ENCODE results near the gene DND1.
A peak's percentile ranks its signal among the peaks of the same experiment; 100 is the strongest.
"Not testable (repeated sequence)": the region's sequence is repeated elsewhere in the genome, so short reads cannot be mapped to it uniquely, and the experiment has no call there.

The DND1 gene

DNA sequence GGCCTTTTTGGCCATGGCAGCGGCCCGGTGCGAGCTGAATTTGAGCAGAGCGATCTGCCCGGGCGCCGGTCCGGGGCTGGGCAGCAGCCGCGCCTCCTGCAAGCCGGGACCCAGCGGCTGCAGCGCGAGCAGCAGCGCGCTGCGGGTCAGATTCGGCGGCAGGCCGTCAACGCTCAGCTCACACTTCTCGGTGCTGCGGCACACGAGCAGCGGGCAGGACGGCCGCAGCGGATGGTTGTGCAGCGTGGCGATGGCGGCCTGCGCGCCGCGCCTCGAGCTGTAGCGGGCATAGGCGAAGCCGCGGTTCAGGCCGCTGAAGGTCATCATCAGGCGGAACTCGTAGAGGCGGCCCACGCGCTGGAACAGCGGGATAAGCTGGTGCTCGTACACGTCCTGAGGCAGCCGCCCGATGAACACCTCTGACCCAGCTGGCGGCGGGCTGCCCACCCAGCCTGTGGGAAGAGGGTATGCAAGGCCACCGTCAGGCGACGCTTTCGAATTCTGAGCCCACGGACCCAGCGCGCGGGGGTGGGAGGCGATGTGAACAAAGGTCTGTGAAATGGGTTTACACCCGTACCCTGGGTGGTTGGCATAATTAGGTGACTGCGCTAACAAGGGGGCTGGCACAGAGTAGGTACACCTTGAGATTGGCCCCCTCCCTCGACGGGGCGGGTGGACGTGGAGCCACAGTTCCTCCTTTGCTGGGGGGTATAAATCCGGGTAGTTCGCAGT, 755 bp downstream of the DND1 start:
- no peak for DNase-seq (ENCODE audit: low spot score)

DNA sequence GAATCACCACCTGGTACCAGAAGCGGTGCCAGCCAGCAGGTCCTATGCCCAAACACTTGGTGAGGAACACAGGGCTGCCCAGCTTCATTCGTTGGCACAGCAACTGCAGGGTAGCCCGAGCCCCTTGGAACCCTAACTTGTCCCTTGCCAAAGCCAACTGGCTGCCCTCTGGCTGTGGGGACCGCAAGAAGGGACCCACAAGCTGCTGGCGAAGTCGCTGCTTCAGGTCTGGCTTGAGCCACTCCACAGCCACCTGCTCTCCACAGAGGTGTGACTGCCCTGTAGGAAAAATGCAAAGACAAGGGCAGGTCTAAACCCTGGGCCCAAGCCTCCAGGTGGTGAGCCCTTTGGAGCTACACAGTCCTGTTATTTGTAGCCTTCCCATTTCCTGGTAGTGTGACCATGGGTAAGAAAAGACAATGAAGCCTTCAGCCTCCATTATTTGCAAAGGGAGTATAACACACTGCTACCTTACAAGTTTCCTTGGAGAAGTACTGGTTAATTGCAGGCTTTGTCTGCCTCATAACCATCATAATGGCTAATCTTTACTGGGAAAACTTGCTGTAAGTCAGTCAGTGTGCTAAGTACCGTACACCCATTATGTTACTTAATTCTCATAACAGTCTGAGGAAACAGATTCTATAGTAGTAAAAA, 1.8 kb downstream of the DND1 start:
- DNase-seq (ENCODE audit: low spot score) = no peak

DNA sequence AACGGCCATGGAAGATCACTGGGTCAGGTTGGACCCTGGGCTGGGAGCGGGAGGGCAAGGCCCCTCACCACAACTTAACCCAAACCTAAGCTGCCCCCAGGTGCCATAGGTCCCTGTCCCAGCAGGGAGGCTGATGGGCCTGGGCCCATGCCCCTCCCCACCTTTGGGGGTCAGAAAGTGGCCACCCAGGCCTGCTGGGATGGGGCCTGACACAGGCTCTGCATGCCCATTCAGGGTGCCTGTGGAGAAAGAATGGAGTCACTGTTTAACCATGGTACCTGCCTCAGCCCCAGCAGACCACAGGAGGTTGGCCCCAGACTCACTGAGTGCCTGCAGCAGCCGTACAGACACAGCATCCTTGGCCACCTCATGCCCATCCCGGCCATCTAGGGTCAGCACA, 2.3 kb downstream of the DND1 start:
- DNase-seq (ENCODE audit: low spot score) = not testable (repeated sequence)

DNA sequence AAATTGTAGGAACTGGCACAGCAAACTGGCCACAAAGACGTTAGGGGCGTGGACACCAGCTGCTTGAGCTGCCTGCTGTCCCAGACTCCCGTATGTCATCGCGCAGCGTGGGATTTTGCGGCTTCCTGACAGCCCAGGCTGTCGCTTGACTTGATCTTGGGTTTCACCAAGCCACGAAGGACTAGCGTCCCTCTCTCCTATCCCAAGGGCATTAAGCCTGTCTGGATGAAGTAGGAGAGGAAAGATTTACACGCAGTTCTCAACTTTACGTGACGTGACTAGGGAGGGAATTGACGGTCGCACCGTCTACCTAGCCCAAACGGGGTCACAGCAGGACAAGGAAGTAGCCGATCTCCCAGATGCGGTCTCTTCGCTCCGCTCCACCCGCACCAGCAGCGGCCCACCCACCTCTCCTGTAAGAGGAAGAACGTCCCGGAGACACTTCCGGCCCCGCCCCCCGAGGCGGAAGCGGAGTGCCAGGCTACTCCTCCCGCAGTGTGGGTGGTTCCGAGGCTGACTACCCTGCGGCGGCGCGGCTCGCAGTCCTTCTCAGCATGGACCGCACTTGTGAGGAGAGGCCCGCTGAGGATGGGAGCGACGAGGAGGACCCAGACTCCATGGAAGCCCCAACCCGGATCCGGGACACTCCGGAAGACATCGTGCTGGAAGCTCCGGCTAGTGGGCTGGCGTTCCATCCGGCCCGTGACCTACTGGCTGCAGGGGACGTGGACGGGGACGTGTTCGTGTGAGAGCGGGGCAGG, 8.8 kb downstream of the DND1 start, which contains the start of gene WDR55:
WDR55 (plus strand) TSS at position 546 of the 761 bp plus-strand sequence; CDS start at position 555, 9 bp downstream.
- peak; percentile 95 for DNase-seq (ENCODE audit: low spot score)

DNA sequence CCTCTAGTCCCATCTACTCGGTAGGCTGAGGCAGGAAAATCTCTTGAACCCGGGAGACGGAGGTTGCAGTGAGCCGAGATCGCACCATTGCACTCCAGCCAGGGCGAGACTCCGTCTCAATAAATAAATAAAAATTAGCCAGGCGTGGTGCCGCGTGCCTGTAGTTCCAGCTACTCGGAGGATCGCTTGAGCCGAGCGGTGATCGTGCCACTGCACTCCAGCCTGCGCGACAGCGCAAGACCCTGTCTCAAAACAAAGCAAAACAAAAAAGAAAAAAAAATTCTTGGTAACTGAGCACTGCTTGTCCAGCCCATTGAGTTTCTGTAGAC, 9.4 kb downstream of the DND1 start:
- no peak for DNase-seq (ENCODE audit: low spot score)

DNA sequence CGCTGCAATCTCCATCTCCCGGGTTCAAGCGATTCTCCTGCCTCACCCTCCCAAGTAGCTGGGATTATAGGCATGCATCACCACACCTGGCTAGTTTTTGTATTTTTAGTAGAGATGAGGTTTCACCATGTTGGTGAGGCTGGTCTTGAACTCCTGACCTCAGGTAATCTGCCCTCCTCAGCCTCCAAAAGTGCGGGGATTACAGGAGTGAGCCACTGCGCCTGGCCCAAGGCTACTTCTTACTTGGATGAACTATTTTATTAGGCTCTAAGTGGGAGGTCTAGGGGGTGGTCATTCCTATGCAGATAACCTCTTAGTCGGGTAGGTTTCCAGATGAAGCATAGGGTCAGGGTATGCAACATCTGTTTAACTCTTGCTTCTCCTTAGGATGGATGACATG, 13.0 kb downstream of the DND1 start:
- DNase-seq (ENCODE audit: low spot score) = not testable (repeated sequence)

DNA sequence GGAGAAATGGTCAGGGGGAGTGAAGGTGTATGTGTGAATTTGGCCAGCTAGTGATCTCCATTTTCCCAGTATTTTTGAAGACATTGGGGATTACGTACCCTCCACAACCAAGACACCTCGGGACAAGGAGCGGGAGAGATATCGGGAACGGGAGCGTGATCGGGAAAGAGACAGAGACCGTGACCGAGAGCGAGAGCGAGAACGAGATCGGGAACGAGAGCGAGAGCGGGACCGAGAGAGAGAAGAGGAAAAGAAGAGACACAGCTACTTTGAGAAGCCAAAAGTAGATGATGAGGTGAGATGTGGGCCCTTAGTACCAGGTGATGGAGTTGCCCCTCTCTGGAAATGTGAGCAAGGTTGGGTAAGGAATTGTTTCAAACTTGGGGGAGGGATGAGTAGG, 14.5 kb downstream of the DND1 start:
- DNase-seq (ENCODE audit: low spot score) = no peak

DNA sequence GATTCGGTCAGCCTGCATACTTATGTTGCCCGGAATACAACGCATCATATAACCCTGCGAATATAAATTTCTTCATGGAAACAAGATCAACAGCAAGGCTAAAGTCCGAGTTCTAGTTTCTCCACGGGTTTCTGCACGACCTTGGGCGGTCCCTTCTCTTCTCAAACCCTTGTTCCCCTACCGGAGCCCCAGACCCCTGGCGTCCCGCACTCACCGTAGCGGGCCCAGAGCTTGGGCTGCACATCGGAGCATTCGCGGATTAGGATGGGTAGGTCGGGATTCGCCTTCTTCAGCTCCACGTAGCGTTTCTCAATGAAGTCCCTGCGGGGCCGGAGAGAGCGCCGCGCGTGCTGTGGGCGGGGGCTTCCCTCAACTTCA, 26.3 kb downstream of the DND1 start:
- no peak for DNase-seq (ENCODE audit: low spot score)

DNA sequence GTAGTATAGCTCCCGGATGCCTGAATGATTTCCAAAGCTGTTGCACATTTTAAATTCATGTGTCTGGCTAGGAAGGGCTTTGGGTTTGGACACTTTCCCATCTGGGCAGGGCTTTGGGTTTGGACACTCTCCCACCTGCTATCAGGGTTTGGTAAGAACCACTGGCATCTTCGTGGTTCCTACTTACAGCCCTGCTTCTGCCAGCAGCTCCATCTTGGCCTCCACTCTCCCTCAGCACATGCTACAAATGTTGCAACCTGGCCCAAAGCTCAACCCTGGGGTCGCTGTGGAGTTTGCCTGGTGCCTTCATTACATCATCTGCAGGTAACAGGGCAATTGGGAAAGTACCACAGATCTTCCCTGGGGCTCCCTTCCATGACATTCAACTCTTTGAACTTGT, 30.7 kb downstream of the DND1 start:
- no peak for DNase-seq (ENCODE audit: low spot score)

DNA sequence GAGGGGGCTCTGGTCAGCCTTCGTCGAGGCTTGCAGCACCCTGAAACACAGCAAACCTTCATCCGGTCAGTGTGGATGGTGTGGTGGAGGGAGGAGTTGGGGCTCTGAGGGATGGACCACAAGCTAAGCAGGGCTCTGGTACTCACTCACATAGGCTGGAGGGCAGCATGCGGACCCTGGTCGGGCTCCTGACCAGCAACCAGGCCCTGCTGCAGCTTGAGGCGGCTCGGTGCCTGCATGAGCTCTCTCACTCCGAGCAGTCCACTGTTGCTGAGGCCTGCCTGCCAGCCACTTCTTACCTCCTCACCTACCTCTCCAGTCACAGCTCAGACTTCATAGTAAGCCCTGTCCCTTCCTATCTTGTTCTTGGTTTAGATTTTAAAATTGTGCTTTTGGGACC, 31.7 kb downstream of the DND1 start:
- no peak for DNase-seq (ENCODE audit: low spot score)

DNA sequence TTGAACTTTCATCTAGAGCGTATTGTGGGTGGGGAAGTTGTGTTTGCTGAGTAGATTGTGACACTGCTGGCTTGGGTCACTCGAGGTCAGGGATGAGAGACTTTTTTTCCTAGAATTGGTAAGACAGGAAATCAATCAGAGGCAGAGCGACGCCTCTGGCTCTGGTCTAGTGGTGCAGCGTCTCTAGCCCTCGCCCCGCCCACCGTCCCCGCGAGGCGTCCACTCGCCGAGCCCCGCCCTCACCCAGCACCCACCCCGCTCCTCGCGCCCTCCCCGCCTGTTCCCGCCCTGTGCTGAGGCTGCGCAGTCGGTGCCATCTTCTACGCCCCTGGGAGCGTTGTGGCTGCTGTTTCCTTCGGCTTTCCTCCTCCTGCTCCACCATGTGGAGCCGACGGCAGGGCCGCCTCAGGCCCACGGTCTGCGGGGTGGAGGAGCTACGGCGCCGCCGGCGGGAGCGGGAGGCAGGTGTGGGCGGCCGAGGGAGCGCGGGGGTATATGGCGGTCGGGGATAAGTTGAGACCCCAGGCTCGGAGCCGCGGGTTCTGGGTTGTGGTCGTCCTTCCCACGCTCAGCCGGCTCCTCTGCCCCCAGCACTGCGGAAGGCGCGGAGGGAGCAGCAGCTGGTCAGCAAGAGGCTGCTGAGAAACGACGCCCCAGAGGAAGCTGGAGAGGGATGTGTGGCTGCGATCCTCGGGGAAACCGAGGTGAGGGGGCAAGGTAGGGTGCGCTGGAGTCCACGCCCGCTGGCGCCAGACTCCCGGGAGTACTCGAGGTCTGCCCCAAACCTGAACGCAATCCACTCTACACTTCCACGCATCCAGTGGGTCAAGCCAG, 34.0 kb downstream of the DND1 start, which contains the start of gene TMCO6:
TMCO6 (plus strand) TSS at position 304 of the 834 bp plus-strand sequence; CDS start at position 381, 77 bp downstream.
- peak; percentile 96 for DNase-seq (ENCODE audit: low spot score)

DNA sequence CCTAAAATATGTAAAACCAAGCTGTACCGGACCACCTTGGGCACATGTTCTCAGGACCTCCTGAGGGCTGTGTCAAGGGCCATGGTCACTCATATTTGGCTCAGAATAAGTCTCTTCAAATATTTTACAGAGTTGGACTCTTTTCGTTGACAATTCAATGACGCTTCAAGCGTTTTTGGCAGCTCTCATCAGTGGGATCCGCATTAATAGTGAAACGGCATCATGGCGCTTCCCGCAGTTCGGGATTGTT, 34.6 kb downstream of the DND1 start:
- DNase-seq (ENCODE audit: low spot score) = not testable (repeated sequence)

DNA sequence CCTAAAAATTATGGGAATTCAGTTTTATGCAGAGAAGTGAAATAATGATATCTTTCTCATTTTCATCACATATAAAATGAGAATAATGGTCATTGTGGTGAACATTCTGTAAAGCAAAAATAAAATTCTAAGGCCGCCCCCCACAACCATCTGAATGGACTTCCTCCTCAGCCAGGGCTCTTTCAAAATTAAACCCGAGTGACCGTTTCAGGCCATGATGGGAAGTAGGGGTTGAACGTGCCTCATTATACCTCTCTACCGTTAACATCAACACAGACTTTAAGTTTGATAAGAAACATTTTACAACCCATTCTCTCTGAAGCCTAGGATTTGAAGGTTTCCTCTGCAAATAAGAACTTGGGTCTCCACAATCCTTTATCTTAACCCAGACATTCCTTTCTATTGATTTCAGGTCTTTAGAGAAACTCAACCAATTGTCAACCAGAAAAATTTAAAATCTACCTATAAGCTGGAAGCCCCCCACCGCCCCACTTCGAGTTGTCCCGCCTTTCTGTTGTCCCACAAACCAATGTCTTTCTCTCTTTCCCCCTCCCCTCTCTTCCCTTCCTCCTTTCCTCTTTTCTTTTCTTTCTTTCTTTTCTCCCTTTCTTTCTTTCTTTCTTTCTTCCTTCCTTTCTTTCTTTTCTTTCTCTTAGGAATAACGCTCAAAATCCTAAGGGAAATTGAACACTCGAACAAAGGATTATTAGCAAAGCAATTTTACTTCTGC, 35.8 kb downstream of the DND1 start:
- no peak for DNase-seq (ENCODE audit: low spot score)

DNA sequence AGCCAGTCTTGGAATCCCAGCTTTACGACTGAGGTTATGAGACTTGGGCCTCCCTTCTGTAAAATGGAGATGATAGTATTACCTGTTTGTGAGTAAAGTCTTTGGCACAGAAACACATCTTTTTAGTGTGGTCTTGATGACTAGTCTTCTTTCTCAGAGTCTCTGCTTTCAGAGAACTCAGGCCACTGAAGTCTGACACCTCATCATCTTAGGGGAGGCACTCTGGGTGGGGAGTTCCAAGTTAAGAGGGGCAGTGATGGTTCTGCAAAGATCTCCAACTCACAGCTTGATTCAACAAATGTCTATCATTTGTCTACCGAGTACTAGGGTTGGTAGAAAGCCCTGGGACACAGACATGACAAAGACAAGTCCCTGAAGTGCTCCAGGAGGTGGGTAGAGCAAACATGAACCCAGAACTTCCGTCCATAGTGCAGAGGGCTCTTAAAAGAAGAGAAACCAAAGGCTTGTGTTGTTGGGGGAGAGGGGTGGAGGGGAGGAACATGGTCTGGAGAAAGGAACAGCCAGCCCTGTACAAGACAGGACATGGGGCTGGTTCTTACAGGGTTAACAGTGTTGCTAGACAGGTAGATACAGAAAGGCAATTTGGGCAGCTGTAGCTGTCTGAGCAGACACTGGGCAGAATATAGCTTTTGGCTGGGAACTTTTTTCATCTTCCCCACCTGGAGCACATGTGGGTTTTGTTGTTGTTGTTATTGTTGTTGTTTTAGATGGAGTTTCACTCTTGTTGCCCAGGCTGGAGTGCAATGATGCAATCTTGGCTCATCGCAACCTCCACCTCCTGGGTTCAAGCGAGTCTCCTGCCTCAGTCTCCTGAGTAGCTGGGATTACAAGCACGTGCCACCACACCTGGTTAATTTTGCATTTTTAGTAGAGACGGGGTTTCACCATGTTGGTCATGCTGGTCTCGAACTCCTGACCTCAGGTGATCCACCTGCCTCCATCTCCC, 37.8 kb downstream of the DND1 start:
- DNase-seq (ENCODE audit: low spot score) = no peak

DNA sequence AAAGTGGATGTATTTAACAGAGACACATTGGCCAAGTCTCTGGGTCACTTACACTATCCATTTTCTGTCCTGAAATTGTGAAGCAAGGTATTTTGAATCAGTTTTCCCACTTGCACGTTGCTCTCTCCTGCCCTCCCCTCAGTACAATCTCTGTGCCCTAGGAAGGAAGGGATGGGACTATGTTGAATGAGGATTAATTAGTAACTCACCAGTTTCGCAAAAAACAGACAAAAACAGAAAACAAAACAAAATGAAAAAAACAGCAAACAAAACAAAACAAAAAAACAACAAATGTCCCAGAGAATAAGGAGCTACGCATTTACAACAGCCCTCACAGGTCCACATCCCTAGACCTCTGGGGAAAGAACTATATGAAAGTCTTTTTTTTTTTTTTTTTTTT, 39.3 kb downstream of the DND1 start:
- DNase-seq (ENCODE audit: low spot score) = no peak

DNA sequence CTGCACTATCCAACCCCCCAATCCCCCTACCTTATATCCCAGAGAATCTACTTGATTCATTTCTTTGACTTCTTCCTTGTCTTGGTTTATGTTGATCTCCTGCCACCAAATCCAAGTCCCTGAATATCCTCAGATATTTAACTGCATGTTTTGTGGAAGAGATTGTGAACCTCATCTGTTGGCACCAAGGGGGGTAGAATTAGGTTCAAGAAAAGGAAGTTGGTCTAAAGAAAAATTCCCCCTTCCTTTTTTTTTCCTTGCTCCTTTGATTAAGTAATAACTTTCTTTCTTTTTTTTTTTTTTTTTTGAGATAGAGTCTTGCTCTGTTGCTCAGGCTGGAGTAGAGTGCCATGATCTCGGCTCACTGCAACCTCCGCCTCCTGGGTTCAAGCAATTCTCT, 39.9 kb downstream of the DND1 start:
- DNase-seq (ENCODE audit: low spot score) = no peak

DNA sequence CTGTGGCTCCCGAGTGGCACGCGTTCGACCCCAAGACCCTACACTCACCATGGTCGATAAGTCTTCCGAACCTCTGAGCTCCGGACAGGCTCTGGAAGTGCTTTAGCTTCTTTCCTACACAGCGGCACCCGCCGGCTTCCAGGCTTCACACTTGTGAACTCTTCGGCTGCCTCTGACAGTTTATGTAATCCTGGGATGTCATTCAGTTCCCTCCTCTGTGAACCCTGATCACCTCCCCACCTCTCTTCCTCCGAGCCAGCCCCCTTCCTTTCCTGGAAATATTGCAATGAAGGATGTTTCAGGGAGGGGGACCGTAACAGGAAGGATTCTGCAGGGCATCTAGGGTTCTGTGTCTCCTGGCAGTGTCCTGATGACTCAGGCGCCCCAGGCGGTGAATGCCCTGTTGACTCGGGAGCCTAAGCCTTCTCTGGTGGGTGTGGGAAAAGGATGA, 40.3 kb downstream of the DND1 start, which contains the start of gene CD14:
CD14 (minus strand) TSS at position 155 of the 451 bp plus-strand sequence; CDS start at position 51, 104 bp downstream.
- peak; percentile 34 for DNase-seq (ENCODE audit: low spot score)

DNA sequence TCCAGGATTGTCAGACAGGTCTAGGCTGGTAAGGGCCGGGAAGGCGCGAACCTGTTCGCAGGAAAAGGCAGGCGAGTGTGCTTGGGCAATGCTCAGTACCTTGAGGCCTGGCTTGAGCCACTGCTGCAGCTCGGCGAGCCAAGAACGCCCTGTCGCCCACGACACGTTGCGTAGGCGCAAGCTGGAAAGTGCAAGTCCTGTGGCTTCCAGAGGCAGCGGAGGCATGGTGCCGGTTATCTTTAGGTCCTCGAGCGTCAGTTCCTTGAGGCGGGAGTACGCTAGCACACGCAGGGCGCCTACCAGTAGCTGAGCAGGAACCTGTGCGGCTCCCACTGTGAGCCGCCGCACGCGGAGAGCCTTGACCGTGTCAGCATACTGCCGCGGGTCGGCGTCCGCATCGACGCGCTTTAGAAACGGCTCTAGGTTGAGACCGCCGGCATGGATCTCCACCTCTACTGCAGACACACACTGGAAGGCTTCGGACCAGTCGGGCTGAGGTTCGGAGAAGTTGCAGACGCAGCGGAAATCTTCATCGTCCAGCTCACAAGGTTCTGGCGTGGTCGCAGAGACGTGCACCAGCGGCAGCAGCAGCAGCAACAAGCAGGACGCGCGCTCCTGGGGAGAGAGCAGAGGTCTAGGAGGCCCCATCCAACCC, 40.9 kb downstream of the DND1 start:
- DNase-seq (ENCODE audit: low spot score) = peak; percentile 23

DNA sequence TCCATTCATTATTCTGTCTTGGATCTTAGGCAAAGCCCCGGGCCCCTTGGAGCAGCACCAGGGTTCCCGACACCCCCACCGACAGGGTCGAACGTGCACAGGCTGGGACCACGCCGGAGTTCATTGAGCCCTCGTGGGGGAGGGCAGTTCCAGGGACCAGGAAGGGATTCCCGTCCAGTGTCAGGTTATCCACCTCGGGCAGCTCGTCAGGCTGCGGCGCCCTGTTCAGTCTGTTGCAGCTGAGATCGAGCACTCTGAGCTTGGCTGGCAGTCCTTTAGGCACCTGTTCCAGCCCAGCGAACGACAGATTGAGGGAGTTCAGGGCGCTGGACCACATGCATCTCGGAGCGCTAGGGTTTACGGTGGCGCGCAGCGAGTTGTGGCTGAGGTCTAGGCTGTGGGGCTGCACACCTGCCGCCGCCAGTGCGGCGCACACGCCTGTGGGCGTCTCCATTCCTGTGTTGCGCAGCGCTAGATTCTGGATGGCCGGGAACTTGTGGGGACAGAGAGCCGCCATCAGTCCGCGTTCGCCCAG, 41.5 kb downstream of the DND1 start:
- no peak for DNase-seq (ENCODE audit: low spot score)

DNA sequence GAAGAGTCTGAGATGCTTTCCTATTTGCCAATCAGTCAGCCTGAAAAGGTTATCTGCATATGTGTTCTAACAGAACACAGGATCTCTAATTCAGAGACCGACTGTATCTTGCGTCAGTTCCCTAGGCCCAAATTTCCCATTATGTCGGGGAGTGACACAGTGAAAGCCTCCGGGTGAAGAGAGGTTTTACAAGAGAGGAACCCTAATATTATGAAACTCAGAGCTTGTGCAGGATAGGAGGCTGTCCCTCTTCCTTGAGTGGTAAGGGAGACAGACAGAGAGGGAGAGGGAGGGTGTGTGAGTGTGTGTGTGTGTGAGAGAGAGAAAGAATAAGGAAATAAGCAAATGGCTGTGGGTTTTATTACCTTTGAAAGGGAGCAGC, 42.3 kb downstream of the DND1 start:
- DNase-seq (ENCODE audit: low spot score) = no peak

All from putamen (tissue), 1 donor.